HG02884 (cell line): ENCODE results near the gene GRK6.

ENCODE experiments used
- ATAC-seq: cut with Tn5 transposase; IDR thresholded peaks from one replicate; pipeline ENCODE4 v1.9.1; 2021; ENCODE audit warnings: mild to moderate bottlenecking, moderate library complexity; ENCODE audit not compliant: unreplicated experiment

Gene GRK6

GRCh38 chr5:177426566-177427210 is at the start of gene GRK6:
Gene GRK6, plus strand, starts transcription at chr5:177426676. Its CDS starts 170 bp downstream, at chr5:177426846.
- ATAC-seq, result peak; percentile 7

GRCh38 chr5:177377851-177378776 is 48.4 kb upstream of the GRK6 start:
- no peak for ATAC-seq

GRCh38 chr5:177378884-177379883 is 47.3 kb upstream of the GRK6 start:
- ATAC-seq, result no peak

GRCh38 chr5:177380805-177381126 is 45.7 kb upstream of the GRK6 start:
- ATAC-seq, result no peak

- no peak for ATAC-seq
These were observed 44.0 kb upstream of the GRK6 start for GRCh38 chr5:177382423-177383029.

- ATAC-seq, result no peak
These were observed 43.3 kb upstream of the GRK6 start for GRCh38 chr5:177383181-177383580.

GRCh38 chr5:177384134-177384533 is 42.3 kb upstream of the GRK6 start, which contains the start of gene SLC34A1:
Gene SLC34A1, plus strand, starts transcription at chr5:177384434. Its CDS starts 1,308 bp downstream, at chr5:177385742.
- ATAC-seq, result no peak

- ATAC-seq, result no peak
These were observed 40.8 kb upstream of the GRK6 start for GRCh38 chr5:177385720-177386119.

- no peak for ATAC-seq
These were observed 39.9 kb upstream of the GRK6 start for GRCh38 chr5:177386542-177386941.

- ATAC-seq, result no peak
These were observed 39.1 kb upstream of the GRK6 start for GRCh38 chr5:177387405-177387804.

GRCh38 chr5:177388521-177389052 is 37.9 kb upstream of the GRK6 start:
- ATAC-seq, result no peak

GRCh38 chr5:177389241-177390169 is 37.0 kb upstream of the GRK6 start:
- no peak for ATAC-seq

GRCh38 chr5:177390363-177391300 is 35.8 kb upstream of the GRK6 start:
- peak; percentile 62 for ATAC-seq

GRCh38 chr5:177392765-177393164 is 33.7 kb upstream of the GRK6 start:
- no peak for ATAC-seq

GRCh38 chr5:177393206-177393765 is 33.2 kb upstream of the GRK6 start:
- ATAC-seq, result no peak

- no peak for ATAC-seq
These were observed 32.5 kb upstream of the GRK6 start for GRCh38 chr5:177393990-177394389.

- no peak for ATAC-seq
These were observed 30.4 kb upstream of the GRK6 start for GRCh38 chr5:177396078-177396477.

GRCh38 chr5:177396807-177397206 is 29.7 kb upstream of the GRK6 start:
- ATAC-seq, result no peak
